Right lung (tissue), 10 donors: Measurements from ENCODE around the gene MLEC. TPM values are rescaled to one million over a fixed set of nuclear protein-coding genes. Genes with fewer than 3 reads are reported as not detected.

ENCODE experiments used
- DNase-seq, 2 donors: peaks; one replicate each; pipeline ENCODE4 v3.0.0-alpha.2; 2013
- long read RNA-seq, 8 donors: transcript quantifications; one replicate each; lab custom pipeline, GENCODE V29; 2026
- polyA plus RNA-seq, 5 donors: library from polyadenylated mRNA; unstranded; fragments of 120-200 nt; gene quantifications; one replicate each; pipeline versions ENCODE4 v1.2.1 to v1.2.3, GENCODE V29; 2013; ENCODE audit warnings: inconsistent platforms in 1 of 5, low replicate concordance in 1 of 5; ENCODE audit not compliant: insufficient read length in 5 of 5, insufficient read depth in 1 of 5

MLEC gene
- polyA plus RNA-seq, result 100 to 1,000 TPM; 159 to 195 (median 168) TPM
- long read RNA-seq, donor 1, full-length matches to known transcripts, result 53 of 122 reads
- long read RNA-seq, donor 1, partial matches to known transcripts, result 69 of 122 reads
- long read RNA-seq, donor 1, other reads (novel, unspliced or antisense), result 0 of 122 reads
- long read RNA-seq, donor 2, full-length matches to known transcripts, result 32 of 49 reads
- long read RNA-seq, donor 2, partial matches to known transcripts, result 17 of 49 reads
- long read RNA-seq, donor 2, other reads (novel, unspliced or antisense), result 0 of 49 reads
- long read RNA-seq, donor 3, full-length matches to known transcripts, result 38 of 45 reads
- long read RNA-seq, donor 3, partial matches to known transcripts, result 7 of 45 reads
- long read RNA-seq, donor 3, other reads (novel, unspliced or antisense), result 0 of 45 reads
- long read RNA-seq, donor 4, full-length matches to known transcripts, result 51 of 67 reads
- long read RNA-seq, donor 4, partial matches to known transcripts, result 16 of 67 reads
- long read RNA-seq, donor 4, other reads (novel, unspliced or antisense), result 0 of 67 reads
- long read RNA-seq, donor 5, full-length matches to known transcripts, result 57 of 106 reads
- long read RNA-seq, donor 5, partial matches to known transcripts, result 49 of 106 reads
- long read RNA-seq, donor 5, other reads (novel, unspliced or antisense), result 0 of 106 reads
- long read RNA-seq, donor 6, full-length matches to known transcripts, result 55 of 97 reads
- long read RNA-seq, donor 6, partial matches to known transcripts, result 42 of 97 reads
- long read RNA-seq, donor 6, other reads (novel, unspliced or antisense), result 0 of 97 reads
- long read RNA-seq, donor 7, full-length matches to known transcripts, result 91 of 109 reads
- long read RNA-seq, donor 7, partial matches to known transcripts, result 18 of 109 reads
- long read RNA-seq, donor 7, other reads (novel, unspliced or antisense), result 0 of 109 reads
- long read RNA-seq, donor 8, full-length matches to known transcripts, result 21 of 39 reads
- long read RNA-seq, donor 8, partial matches to known transcripts, result 18 of 39 reads
- long read RNA-seq, donor 8, other reads (novel, unspliced or antisense), result 0 of 39 reads

GRCh38 chr12:120686690-120687577 lies at the start of gene MLEC:
MLEC (plus strand) TSS chr12:120687149; CDS start chr12:120687297, 148 bp downstream.
- peak; percentile 98 for DNase-seq

DNA sequence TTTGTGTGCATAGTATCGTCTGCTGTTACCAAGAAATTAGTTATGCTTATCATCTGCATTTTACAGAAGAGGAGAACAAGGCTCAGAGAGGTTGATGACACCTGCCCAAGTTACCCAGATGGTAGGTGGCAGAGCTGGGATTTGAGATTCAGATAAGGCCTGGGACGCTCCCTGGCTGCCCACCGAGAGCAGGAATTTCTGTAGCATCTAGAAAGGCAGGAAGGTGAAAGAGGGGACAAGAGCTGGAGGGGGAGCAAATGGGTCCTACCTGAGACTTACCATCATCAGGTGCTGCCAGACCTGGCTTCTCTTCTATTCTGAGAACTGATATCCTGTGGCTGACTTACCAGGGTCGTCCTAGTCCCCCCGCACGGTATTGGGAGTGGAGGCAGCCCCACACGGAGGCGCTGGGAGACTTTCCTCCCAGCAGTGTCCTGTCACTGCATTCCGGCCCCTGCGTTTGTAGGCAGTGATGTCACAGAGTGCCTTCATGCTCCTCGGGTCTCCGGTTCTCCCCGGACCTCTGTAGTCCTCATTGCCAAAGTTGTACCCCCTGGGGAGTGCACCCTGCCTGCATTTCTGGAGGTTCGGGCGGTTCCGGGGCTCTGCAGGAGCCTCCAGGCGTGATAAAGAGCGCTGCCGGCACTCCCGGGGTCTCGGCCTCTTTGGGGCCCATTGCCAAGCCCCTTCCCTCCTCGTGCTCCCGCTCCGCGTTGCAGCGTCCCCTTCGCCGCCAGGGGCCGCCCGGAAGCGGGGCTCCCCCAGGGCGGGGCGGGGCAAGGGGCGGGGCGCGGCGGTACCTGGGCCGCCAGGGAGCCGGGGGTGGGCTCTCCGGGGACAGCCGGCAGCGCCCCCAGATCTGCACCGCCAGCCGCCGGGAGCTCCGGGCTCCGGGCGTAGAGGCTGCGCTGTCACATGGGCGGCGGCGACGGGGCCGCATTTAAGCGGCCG lies 46.9 kb upstream of the MLEC start, which contains the start of gene CABP1:
TSS of gene CABP1 (plus strand) at position 856 of the 951 bp plus-strand sequence. CDS start at position 916, 60 bp downstream.
- peak in 1 of 2 donors; percentile 29 for DNase-seq

GRCh38 chr12:120640861-120641833 lies 45.8 kb upstream of the MLEC start:
- peak in 1 of 2 donors; percentile 55 for DNase-seq

DNA sequence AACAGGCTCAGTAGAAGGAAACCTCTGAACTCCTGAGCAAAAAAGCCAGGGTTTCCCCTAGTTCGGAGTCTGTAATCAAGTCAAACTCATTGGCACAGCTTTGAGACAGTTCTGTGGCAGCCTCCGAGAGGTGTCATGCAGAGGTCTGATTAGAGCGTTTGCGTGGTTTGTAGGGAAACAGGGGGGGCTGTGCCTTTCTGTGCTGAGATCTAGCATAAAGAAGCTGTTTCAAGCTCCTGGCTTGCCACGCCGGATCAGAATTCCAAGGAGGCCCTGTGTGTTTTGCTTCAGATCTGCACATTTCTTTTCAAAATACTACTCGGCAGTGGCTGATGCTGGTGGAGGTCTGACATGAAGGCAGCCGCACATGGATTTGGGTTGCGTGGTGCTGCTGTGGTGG lies 44.8 kb upstream of the MLEC start:
- DNase-seq, result no peak

DNA sequence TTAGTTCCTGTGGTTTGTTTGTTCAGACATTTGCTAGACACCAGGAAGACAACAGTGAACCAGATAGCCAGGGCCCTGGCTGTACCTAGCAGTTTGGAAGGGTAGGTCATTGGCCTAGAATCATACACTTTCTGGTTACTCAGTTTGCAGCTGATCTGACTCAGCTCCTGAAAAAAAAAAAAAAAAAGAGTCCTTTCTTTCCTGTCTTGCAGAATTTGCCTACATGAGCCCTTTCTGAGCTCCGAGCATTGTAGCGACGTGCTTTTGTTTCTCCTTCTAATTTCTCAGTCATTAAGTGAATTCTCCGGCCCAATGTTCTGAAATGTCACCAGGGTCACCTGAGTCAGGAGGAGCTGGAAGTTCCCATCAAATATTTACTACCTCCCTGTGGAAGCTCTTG lies 44.1 kb upstream of the MLEC start:
- no peak for DNase-seq

GRCh38 chr12:120643574-120643973 lies 43.4 kb upstream of the MLEC start:
- no peak for DNase-seq

DNA sequence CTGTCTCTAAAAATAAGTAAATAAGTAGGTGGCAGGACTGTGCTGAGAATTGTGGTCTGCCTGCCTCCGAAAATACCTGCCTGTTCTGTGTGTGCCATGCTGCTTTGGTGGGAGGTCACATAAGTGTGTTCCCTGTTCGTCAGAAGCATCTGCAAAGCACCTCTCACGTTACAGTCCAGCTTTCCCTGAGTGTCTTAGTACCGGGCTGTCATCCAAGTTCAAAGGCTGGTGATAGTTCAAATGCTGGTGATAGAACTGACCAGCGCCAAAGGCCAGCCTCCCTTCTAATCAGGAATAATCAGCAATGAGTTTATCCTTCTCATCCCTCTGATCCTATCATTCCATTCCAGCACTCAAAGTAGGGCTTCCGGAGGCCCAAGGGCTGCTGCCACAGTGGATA lies 40.9 kb upstream of the MLEC start:
- DNase-seq, result no peak

DNA sequence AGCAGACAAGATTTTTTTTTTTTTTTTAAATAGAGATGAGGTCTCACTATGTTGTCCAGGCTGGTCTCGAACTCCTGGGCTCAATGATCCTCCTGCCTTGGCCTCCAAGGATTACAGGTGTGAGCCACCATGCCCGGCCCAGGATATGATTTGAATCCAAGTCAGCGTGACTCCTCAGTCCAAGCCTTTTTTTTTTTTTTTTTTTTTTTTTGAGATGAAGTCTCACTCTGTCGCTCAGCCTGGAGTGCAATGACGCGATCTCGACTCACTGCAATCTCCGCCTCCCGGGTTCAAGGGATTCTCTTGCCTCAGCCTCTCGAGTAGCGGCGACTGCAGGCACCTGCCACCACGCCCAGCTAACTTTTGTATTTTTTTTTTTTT lies 39.6 kb upstream of the MLEC start:
- no peak for DNase-seq

GRCh38 chr12:120649442-120650232 lies 37.3 kb upstream of the MLEC start:
- peak in 1 of 2 donors; percentile 34 for DNase-seq

DNA sequence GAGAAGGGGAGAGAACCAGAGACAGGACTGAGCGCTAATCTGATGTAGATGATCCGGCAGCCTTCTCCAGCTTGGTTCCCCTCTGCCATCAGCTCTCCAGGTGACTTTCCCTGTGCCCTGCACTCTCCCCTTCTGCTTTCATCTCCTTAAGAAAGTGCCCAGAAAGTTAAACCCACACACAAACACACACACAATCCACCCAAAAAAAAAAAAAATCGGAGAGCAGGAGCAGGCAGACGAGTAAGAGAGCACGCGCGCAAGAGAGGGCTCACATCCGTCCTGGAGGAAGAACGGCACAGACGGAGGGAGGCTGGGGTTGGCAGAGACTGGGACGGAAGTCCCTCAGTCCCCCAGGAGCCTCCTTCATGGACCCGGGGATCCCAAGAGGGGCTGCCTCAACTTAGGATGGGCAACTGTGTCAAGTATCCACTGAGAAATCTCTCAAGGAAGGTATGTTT lies 36.7 kb upstream of the MLEC start:
- DNase-seq, result no peak

GRCh38 chr12:120651821-120652220 lies 35.1 kb upstream of the MLEC start:
- DNase-seq, result no peak

DNA sequence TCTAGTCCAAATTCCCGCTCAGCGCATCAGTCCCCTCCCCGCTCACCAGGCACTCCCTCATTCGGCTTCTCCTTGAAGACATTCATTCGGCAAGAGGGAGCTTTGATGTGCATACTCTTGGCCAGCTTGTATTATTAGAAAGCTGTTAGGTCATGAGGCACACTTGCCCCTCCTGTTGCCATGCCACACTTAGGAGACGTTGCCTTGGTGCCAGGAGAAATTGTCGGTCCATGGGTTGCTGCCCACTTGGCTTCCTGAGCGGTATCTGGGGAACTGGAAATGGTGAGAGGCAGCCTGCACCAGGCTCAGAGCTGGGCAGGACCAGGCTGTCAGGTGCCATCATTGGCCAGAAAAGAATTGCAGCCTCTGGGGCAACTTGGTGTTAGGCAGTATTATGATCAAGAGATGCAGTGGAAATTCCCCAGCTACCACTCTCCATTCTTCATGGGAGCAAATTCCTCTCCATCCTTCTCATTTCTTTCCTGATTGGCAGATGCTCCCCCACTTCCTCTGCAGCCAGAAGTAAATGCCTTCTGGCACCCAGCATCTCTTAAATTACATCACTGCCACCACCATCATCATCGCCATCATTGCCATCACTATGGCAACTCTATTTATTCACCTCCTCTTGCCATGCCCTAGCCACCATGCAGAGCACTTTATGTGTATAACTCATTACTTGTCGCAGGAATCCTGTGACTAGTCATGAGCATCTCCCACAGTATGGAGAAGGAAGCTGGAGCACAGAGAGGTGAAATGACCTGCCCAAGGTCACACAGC lies 34.1 kb upstream of the MLEC start:
- no peak for DNase-seq

DNA sequence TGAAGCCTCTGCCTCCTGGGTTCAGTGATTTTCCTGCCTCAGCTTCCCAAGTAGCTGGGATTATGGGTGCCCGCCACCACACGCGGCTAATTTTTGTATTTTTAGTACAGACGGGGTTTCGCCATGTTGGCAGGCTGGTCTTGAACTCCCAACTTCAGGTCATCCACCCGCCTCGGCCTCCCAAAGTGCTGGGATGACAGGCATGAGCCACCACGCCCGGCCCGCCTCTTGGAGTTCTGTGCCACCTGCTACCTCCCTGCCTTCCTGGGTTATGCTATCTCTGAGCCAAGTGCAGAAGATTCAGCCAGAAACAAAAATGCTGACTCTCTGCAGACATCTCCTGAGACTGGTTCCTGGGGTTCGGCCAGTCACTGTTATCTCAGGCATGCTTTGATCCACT lies 33.3 kb upstream of the MLEC start:
- no peak for DNase-seq

DNA sequence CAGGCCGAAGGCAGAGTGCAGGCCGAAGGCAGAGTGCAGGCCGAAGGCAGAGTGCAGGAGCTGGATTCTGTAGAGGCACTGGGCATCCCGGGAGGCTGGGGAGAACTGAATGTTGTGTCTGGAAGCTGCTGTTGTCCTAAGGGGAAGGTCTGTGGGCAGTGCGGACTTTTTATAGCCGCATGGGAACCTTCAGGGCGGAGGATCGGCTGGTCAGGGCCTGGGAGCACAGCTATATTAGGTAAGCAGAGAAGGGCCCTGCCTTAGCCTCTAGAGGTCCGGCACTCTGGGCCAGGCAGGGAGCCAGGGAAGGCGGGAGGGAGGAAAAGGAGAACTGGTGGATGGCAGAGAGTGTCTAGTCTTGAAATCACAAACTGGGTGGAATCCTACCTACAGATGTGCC lies 32.3 kb upstream of the MLEC start:
- DNase-seq, result no peak

DNA sequence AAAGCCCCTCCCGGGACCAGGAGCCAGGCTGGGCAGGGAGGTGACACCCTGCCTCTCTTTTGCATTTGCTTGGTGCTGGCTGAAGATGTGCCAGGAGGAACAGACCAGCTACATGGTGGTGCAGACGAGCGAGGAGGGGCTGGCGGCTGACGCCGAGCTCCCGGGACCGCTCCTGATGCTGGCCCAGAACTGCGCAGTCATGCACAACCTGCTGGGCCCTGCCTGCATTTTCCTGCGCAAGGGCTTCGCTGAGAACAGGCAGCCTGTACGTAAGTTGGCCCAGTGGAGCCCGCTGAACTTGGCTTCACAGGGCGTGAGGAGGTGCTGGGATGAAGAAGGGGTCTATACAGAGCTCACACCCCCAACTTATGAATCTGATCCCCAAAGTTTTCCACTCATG lies 30.9 kb upstream of the MLEC start:
- DNase-seq, result no peak

DNA sequence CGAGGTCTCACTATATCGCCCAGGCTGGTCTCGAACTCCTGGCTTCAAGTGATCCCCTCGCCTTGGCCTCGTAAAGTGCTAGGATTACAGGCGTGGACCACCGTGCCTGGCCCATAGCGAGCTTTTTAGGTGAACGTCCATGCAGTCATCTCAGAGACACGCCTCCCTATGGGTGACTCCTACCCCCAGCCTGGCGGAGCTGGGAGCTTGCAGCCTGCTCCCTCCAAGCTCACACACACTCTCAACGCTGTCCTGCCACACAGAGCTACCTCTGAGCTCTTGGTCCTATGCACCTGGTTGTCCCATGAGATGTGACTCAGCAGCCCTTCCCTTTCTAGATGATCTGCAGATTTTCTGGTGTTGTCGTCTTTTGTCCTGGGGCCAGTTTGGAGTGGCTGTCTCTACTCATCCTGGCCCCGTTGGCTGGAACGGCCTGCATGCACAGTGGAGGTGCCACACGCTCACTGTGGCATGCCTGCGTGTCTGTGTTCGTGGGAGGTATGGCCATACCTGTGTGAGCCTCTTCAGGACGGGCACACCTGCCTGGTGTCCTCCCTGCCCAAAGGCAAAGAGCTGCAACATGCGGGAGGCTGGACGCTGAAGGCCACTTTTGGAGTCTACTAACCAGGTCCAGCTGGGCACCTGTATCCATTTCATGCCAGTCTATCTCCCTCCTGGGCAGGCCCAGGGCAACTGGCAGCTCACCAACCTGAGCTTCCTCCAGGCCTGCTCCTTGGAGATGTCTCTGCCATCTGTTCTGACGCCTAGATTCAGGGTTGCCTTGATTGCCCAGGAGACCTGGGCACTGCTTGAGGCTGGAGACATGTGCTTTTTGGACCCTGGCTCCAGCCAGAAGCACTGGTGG lies 28.4 kb upstream of the MLEC start:
- DNase-seq, result no peak
